Measurements from ENCODE around the gene COG3.

COG3 gene

DNA sequence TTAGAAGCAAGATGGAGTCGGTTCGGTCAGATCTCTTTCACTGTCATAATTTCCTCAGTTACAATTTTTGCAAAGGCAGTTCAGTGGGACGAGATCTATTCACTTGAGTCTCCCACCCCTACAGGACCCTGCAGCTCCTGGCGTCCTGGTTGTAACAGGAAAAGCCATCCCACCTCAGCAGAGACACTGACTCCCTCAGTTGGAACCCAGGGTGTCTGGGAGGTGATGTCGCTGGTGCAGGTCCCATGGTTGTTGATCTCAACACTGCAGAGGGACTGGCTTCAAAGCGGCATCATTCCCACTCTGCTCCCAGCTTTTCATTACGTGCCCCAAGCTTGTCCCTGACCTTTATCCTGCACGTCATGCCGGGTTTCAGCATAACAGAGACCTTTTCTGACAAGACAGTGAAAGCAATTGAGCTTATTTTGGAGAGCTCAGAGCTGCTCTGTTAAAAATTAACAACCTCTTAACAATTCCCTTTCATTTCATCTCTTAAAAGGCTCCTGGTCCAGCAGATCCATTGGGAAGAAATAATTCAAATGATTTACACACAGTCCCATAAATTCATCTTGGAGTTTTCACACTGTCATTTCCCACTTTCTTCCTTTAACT, 17.6 kb upstream of the COG3 start:
- DNase-seq, result no peak

DNA sequence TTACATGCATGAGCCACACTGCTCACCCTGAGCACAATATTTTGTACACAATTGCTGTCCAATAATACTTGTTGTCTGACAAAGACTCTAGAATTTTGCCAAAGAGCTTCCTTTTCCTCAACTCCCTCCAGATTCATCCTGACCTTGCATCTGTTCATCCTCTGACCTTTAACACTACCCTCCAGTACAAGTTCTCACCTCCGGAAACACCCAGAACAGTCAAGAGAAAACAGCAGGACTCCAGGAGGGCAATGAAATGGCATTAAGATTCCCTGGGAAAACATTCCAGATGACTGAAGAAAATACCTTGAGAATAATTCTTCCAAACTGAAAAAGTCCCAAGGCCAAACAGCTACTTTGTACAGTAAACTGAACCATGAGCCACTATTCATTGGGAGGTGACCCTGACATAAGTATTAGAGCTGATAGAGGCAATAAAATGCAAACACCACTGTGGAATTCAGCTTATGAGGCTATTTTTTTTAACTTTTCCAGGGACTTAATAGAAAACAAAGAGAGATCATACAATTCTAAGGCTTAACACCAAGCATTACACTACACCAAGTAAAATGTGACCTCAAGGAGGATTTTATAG, 15.7 kb upstream of the COG3 start:
- no peak for DNase-seq

DNA sequence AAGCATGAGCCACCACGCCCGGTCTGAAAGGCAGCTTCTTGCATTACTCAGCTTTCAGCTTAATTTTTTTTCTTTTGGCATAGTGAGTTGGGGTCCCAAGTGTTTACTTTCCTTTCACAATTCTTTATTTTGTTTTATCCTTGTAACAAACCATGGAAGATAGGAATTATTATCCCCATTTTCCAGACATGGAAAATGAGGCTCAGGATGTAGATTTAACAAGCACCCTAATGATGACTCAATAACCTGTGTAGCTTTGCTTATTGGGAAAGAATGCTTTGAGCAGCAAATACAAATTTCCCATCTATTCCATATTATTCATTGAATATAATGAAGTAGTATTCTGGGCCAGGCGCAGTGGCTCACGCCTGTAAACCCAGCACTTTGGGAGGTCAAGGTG, 13.5 kb upstream of the COG3 start:
- DNase-seq, result no peak

DNA sequence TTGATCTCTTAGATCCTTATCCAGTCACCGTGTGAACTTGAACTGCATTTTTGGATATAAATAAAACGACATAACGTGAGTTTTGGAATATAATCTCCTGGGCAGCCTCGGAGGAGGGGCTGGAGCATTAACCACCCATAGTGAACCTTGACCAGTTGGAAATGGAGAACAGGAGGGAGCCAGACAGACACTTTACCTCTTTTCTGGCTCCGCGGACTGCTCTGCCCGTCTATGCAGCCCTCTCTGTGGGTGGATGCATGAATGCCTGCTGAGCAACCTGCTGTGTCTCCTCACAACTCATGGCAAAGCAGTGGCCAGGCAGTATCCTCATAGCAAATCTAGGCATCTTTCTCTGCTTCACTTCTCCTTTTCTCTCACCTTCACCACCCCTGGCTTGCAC, 10.5 kb upstream of the COG3 start:
- DNase-seq, result no peak

DNA sequence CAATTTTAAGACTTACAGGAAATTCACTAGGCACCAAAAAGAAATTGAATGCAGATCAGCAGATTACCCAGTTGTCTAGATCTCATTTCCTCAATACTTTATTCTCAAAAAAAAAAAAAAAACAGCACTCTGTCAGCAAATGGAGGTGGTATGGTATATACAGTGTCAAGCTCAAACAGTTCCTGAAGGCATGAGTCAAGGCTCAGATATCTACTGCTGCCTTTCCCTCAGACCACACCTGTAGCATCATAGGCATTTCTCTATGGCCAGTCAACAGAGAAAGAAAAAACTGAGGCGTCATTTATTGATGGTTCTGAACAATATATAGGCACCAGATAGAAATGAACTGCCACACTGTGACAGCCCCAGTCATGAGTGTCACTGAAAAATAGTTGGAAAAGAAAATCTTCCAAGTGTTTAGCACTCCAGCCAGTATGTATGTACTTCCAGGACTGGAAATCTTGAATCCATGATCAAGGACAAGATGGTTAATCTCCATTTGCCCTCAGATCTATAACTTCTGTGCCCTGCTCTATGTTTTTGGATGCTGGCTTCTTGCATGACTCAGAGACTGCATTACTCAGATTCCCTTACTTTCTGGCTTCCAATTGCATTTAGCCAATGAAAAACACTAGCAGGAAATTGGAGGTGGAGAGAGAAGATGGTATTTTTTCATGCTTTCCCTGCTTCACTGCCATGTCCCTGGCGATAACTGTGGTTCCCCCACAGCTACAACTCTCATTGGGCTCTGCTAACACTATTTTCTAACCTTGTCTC, 8.4 kb upstream of the COG3 start:
- no peak for DNase-seq

DNA sequence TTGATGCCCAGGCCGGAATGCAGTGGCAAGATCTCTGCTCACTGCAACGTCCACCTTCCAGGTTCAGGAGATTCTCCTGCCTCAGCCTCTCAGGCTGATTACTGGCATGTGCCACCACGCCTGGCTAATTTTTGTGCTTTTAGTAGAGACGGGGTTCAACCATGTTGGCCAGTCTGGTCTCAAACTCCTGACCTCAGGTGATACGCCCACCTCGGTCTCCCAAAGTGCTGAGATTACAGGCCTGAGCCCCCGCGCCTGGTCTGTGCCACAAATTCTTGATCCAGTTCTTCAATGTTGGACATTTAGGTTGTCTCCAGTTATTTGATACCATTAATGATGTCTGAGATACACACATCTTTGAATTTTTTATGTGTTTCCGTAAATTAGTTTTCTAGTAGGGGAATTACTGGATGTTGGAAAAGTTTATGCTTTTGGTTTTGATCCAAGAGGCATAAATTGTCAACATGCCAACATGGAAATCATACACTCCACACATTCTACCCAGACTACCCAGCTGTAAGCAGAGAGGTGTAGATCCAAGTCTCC, 525 bp upstream of the COG3 start:
- DNase-seq, result no peak

DNA sequence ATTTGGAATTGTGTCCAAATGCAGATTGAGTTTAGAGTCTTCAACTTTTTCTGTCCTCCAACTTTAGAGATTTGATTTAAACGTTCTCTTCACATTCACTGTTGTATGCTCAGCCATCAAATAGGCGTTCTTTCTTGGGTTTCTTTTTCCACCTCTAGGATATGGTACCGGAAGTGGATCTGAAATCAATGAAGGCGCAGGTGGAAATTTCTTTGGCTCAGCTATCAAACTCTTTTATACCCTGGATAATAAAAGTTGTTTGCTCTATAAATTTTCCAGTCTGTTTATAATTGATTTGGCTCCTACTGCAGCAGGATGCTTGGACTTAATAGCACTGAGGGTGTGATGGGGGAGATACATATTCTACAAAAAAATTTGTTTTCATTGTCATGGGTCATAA, 1.6 kb downstream of the COG3 start:
- no peak for DNase-seq

DNA sequence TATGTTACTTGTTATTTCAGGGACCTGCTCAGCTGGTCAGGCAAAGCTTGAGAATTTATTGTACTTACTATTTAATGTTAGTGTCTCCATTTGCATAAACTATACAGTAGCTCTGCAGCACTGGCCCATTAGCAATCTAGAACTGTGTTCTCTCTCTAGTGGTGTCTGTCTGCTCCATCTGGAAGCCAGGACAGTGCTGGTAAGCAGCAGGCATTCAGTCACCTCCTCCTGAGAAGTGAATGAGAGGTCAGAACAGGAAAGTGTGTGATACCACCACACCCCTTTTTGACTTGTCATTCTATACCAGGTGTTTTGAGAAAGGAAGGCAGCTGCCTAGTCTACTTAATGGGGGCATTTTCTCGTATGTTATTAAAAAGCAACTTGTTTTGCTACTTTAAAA, 3.9 kb downstream of the COG3 start:
- peak in 1 of 2 experiments; percentile 3 for DNase-seq

DNA sequence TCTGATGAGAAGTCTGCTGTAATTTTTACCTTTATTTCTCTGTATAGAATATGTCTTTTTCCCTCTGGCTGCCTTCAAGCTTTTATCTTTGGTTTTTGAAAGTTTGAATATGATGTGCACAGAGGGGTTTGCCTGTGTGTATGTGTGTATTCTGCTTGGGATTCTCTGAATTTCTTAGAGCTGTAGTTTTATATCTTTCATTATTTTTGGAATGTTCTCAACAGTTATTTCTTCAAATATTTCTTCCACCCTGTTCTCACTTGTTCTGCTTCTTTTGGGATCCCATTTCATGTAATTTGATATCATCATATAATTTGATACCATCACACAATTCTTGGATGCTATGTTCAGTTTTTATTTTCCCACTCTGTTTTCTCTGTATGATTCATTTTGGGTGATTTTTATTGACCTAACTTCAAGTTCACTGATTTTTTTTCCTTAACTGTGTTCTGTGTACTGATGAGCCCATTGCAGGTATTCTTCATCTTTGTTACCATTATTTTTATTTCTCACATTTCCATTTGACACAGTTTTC, 7.5 kb downstream of the COG3 start:
- DNase-seq, result no peak

DNA sequence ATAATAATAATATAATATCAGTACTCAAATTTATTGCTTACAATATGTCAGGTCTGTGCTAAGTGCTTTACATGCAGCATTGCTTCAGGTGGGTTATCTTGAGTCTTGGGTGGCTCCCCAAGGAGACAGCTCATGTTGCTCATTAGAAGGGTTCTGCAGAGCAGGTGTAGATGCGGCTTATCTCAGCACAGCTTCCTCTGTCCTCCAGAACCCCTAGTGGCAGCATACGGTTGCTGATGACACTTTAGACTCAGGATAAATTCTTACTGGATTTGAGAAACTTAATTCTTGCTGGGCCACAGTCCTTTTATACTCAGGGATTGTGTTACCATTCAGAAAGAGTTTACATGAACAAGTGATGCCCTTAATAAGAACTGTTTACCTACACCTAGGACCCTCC, 8.9 kb downstream of the COG3 start:
- DNase-seq, result peak; percentile 16 to 49

DNA sequence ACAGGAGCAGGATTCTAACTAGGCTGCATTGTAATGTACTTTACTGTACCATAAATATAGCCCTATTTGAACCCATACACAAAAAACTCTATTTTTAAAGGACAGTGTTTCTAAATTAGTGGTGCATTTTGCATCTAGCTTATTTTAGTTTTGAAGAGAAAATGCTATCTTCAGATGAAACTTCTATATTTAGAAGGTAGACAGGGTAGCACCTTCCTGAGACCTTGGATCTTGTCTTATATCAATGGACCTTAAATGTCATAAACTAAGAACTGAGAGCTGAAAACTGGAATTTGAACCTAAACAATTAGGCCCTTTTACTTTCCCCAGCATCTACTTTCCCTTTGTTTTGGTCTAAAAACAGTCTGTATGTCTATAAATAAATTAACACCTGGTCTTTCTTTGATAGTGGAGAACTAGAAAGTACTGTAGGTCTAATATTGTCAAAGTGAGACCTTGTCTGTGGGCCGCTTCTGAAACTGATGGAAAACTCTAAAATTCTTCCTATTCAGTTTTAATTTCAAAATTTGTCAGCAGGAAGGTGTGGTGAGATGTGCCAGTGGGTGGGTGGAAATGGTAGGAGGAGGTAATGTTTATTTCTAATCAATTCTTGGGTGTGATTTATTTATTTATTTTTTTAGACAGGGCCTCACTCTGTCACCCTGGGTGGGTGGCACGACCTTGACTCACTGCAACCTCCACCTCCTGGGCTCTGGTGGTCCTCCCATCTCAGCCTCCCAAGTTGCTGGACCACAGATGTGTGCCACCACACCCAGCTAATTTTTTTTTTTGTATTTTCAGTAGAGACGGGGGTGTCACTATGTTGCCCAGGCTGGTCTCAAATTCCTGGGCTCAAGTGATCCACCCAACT, 10.1 kb downstream of the COG3 start:
- no peak for DNase-seq

DNA sequence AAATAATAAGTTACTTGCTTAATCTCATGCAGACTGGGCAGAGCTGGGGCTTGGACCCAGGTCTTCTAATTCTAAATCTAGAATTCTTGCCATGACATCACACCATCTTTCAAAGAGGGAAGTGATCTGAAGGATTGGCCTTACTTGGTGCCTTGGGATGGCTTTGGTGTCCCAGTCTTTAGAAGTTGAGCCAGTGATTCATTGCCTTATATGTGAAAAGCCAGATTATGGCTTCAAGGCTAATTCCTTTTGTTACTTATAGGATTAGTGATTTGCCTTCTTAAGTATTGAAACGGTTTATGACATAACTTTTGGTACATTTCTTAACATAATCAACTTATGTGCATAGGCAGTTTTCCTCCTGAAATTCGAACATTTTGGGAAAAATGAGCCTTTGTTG, 14.9 kb downstream of the COG3 start:
- DNase-seq, result peak in 1 of 2 experiments; percentile 27

DNA sequence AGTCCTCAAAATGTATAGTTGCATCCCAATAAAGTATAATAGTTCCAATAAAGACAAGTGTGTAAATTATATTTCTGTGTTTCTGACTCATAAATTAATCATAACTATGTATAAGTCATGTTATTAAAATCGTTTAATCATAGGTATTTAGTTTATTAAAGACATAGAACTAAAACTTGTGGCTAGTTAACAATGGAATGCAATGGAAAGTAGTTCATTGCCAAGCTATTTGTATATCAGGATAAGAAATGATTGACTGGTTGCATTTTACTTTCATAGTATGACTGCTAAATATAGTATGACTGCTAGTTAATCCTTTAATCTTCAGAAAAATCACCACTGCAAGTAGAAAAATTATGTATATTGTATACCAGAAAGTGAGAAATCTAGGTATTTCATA, 16.9 kb downstream of the COG3 start:
- no peak for DNase-seq

DNA sequence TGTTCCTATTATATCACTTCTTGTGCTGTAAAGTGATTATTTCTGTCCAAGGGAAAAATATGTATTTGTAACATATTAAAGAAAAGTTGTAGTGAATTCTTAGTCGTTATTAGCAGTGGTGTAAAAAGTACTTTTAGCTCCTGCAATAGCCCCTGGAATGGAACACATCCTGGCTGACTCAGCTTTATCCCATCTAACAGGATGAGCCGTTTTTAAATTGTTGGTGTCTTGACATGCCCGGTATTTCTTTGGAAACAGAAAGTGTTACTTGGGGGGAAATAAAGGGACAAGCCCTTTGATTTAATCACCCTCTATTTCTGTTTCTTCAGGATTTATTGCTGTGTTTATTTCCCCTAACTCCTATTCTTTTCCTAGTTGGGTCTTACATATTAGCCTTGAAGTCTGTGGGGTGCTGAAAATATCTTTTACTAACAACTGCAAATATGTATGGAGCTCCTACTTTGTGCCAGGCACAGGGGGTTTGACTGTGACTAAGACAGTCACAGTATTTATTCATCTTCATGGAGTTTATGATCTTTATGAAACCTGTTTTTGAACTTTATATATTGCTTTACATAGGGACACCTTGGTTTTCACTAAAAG, 17.9 kb downstream of the COG3 start:
- no peak for DNase-seq

DNA sequence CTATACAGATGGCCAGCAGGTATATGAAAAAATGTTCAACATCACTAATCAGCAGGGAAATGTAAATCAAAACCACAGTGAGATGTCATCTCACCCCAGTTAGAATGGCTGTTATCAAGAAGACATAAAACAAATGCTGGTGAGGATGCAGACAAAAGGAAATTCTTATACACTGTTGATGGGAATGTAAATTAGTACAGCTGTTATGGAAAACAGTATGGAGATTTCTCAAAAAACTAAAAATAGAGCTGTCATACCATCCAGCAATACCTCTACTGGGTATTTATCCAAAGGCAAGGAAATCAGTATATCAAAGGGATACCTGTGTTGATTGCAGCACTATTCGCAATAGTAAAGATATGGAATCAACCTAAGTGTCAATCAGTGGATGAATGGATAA, 22.9 kb downstream of the COG3 start:
- DNase-seq, result no peak

DNA sequence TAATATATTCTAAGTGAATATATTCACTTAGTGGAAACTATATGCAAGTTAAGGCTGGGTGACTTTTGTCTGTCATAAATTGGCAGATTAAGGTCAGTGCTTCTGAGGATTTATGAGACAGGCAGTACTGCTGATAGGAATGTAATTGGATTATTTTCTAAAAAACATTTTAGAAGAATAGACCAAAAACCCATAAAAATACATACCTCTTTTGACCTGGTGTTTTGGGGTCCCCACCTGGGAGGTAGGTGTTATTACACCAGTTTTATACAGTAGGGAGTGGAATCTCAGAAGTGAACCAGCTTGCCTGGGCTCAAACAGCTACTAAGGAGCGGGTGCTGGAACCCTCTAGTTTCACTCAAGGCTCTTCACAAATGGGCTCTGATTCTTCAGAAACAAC, 25.3 kb downstream of the COG3 start:
- no peak for DNase-seq

DNA sequence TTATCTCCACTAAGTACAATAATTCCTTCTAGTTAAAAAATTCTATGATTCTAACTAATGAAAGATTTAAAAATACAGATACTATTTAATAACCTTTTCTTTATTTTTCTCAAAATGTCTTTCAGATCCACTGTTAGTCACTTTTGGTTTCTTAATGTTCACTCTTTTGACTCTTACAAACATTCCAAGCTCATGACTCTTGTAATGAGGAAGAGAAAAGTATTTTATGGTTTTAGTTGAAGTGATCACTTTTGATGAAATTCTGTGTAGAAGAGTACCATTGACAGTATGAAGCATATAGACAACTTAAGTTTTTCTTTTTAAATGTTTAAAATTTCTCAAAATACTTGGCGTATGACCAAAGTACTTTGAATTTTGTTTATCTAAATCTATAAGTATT, 27.8 kb downstream of the COG3 start:
- no peak for DNase-seq

DNA sequence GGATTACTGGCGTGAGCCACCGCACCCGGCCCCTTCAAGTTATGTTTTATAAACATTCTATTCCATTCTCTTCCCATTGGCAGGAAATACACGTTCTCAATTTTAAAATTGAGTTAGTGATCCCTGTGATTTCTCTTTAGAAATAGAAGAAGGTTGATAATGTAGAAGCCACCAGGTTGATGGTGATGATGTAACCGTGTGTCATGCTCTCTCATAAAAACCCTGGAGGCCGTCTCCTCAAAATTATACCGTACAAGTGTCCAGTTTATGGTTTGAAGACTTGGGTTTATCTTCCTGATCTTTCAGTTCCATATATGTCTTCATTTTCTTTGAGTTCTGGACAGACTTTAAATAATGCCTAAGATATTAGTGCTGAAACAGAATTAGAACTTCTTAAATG, 32.2 kb downstream of the COG3 start:
- no peak for DNase-seq

DNA sequence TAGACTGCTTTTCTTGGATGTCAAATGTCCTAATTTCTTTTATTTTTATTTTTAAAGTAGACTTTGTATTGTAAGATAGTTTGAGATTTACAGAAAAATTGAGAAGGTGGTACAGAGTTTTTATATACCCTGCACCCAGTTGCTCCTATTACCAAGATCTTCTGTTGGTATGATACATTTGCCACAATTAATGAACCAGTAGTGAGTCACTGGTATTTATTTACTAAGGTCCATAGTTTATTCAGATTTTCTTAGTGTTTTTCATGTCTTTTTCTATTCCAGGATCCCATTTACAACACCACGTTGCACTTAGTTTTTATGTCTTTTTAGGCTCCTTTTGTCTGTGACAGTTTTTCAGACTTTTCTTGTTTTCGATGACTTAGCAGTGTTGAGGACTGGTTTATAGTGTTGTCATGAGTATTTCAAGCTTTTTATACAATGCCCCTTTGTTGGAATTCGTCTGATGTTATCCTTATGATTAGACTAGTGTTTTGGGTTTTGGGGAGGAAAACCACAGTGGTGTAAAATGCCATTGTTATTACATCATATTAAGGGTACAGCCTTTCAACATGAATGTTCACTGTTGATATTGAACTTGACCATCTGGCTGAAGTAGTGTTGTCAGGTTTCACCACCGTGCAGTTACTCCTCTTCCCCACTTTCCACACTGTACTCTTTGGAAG, 35.9 kb downstream of the COG3 start:
- DNase-seq, result no peak

DNA sequence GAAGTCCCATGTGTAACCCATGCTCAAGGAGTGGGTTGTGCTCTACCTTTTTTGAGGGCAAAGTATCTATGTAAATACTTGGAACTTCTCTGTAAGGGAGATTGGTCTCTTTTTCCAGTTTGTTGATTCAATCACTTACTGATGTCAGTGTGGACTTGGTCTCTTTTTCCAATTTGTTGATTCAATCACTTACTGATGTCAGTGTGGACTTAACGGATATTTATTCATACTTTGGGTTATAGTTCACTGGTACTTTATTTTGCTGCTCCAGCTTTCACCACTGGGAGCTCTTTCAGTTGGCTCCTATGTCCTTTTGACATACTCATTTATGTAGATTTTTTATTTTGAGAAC, 36.4 kb downstream of the COG3 start:
- DNase-seq, result no peak

DNA sequence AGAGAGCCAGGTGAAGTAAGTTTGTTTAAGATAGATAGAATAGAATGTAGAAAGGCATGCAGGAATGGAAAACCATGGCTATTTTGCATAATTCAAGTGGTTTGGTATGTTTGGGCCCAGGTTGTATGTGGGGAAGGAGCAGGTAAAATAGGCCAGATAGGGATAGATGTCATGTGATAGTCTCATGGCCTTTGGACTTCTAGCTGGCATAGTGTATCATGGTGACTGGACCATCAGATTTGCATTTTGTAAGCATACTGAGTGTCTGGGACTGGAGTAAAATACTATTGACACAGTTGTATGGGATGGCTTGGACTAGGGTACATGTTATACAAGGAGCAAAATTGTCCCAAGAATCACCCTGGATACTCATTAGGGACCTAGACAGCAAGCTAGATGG, 38.9 kb downstream of the COG3 start:
- DNase-seq, result no peak

DNA sequence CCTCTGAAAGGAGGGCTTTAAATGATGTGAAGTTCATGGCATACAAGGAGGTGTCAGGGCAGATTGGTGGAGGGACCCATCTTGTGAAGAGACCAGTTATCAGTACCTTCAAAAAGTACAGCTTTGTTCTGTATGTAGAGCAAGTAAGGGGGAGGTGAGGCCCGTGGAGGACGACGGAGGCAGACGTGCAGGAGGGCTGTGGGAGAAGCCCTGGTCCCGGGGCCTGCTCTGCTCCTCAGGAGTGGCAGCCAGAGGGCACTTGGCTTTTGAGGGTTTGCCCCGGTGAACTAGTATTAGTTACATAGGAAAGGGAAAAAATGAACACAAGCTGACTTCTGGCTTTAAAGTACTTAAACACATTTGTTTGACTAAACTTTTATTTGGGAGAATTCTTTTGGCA, 42.1 kb downstream of the COG3 start:
- DNase-seq, result no peak

Measured in NCI-H524 (cell line).